Measurements from ENCODE around the gene SMARCB1.

DNA sequence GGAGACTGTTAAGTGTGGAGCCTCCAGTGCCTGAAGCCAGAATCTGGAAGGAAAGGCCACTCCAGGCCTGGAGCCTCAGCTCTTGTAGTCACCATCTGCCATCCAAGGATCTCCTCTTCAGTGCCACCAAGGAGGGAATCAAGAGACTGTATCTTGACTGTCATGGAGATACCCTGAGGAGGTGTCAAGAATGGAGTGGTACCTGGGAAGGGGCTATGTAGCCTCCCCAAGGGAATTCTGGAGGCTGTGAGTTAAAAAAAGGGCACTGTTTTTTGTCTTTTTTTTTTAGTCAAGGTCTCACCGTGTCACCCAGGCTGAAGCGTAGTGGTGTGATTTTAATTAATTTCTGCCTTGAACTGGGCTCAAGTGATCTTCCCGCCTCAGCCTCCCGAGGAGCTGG lies 27.2 kb upstream of the SMARCB1 start:
- TF ChIP-seq, protein P1, sequence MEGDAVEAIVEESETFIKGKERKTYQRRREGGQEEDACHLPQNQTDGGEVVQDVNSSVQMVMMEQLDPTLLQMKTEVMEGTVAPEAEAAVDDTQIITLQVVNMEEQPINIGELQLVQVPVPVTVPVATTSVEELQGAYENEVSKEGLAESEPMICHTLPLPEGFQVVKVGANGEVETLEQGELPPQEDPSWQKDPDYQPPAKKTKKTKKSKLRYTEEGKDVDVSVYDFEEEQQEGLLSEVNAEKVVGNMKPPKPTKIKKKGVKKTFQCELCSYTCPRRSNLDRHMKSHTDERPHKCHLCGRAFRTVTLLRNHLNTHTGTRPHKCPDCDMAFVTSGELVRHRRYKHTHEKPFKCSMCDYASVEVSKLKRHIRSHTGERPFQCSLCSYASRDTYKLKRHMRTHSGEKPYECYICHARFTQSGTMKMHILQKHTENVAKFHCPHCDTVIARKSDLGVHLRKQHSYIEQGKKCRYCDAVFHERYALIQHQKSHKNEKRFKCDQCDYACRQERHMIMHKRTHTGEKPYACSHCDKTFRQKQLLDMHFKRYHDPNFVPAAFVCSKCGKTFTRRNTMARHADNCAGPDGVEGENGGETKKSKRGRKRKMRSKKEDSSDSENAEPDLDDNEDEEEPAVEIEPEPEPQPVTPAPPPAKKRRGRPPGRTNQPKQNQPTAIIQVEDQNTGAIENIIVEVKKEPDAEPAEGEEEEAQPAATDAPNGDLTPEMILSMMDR (IDR thresholded peaks at IDR 0.05), result no peak
- TF ChIP-seq ZFX (IDR thresholded peaks at IDR 0.05; ENCODE audit: borderline replicate concordance), result no peak
